Neural crest cell (in vitro differentiated cells): Measurements from ENCODE around the gene FLVCR2. TPM values are rescaled to one million over a fixed set of nuclear protein-coding genes. Genes with fewer than 3 reads are reported as not detected.

ENCODE experiments used
- DNase-seq: peaks from one replicate; pipeline ENCODE4 v3.0.0; 2021; ENCODE audit warnings: low read depth, mixed read lengths, low spot score
- H3K27ac Mint-ChIP-seq: one replicate; pipeline ENCODE4 v1.8.0; 2021; ENCODE audit warnings: mild to moderate bottlenecking, mixed read lengths; ENCODE audit not compliant: unreplicated experiment
- H3K27me3 Mint-ChIP-seq: 2 replicates; pipeline ENCODE4 v1.8.0; 2021; ENCODE audit warnings: low read depth, mild to moderate bottlenecking, mixed read lengths
- H3K36me3 Mint-ChIP-seq: 2 replicates; pipeline ENCODE4 v1.8.0; 2021; ENCODE audit warnings: low read depth, mild to moderate bottlenecking, mixed read lengths
- H3K4me1 Mint-ChIP-seq: 2 replicates; pipeline ENCODE4 v1.8.0; 2021; ENCODE audit warnings: mixed read lengths
- H3K4me3 Mint-ChIP-seq: one replicate; pipeline ENCODE4 v1.8.0; 2021; ENCODE audit warnings: mild to moderate bottlenecking, mixed read lengths
- H3K9me3 Mint-ChIP-seq: 2 replicates; pipeline ENCODE4 v1.8.0; 2021; ENCODE audit warnings: mixed read lengths
- CTCF ChIP-seq: fragments of 200-600 bp; sonication (generic); conservative IDR thresholded peaks from 2 replicates; pipeline ENCODE4 v1.5.0; 2021; ENCODE audit warnings: antibody characterized with exemption, mild to moderate bottlenecking
- total RNA-seq: library from RNA; stranded (reverse); gene quantifications from 2 replicates; pipeline ENCODE4 v1.2.1, GENCODE V29; 2021

Gene FLVCR2
- total RNA-seq, 1 donor from 2014 or later, result 3.0 TPM

DNA sequence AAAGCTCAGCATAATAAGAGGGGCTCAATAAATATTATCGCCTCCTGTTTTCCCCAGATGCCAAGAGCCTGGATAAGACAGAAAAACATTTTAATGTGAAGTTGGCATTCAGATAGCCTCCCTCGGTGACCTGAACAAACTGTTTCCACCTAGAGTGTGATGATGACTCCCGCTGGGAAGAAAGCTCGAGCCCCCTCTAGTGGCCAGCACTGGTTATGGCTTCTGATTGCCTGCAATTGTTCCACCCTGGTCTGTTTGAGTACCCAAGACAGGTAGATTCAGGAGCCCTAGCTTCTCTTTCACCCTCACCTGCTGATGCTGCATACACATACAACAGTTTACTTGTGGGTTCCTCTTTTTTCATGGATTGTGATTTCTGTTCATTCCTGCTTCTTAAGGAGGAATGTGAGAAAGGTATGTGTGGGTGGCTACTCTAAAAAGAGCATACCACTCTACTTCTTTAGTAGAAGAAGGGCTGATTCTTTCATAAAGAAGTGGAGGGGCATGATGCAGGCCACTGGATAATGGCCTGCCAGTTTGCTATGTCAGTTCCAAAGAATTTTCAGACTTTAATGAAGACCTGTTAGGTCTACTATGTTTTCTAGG lies 75.8 kb downstream of the FLVCR2 start:
- Mint-ChIP-seq H3K4me3 (no peak overlapping the region), H3K27me3 (no peaks in the 10 kb centered on the region), H3K27ac (no peak overlapping the region), H3K9me3 (no peaks in the 10 kb centered on the region), H3K36me3 (peaks cover 18% of the 10 kb centered on the region), H3K4me1 (peaks cover 22% of the 10 kb centered on the region)
- peak; percentile 85 for DNase-seq
- TF ChIP-seq CTCF, result peak; percentile 98

- Mint-ChIP-seq H3K36me3 (peaks cover 10% of the 10 kb centered on the region), H3K4me3 (no peak overlapping the region)
Measured at GRCh38 chr14:75655235-75655634, 76.8 kb downstream of the FLVCR2 start.

GRCh38 chr14:75657331-75657730 lies 78.9 kb downstream of the FLVCR2 start:
- DNase-seq, result no peak
- TF ChIP-seq CTCF, result no peak
- H3K4me1 Mint-ChIP-seq, result peaks cover 45% of the 10 kb centered on the region
- H3K27me3 Mint-ChIP-seq, result no peaks in the 10 kb centered on the region
- H3K4me3 Mint-ChIP-seq, result peak overlapping the region; percentile 78
- H3K9me3 Mint-ChIP-seq, result no peaks in the 10 kb centered on the region
- H3K27ac Mint-ChIP-seq, result no peak overlapping the region
- H3K36me3 Mint-ChIP-seq, result peaks cover 2% of the 10 kb centered on the region

More at GRCh38 chr14:75655235-75655634, 76.8 kb downstream of the FLVCR2 start:
- DNase-seq, result no peak
- Mint-ChIP-seq H3K9me3 (no peaks in the 10 kb centered on the region), H3K27ac (no peak overlapping the region), H3K27me3 (no peaks in the 10 kb centered on the region), H3K4me1 (peaks cover 29% of the 10 kb centered on the region)
- no peak for TF ChIP-seq CTCF

- H3K9me3 Mint-ChIP-seq, result no peaks in the 10 kb centered on the region
- H3K27ac Mint-ChIP-seq, result no peak overlapping the region
- TF ChIP-seq CTCF, result no peak
- H3K4me1 Mint-ChIP-seq, result peaks cover 52% of the 10 kb centered on the region
- H3K27me3 Mint-ChIP-seq, result no peaks in the 10 kb centered on the region
- H3K36me3 Mint-ChIP-seq, result peaks cover 1% of the 10 kb centered on the region
- peak overlapping the region; percentile 58 for H3K4me3 Mint-ChIP-seq
- DNase-seq, result no peak
Measured at GRCh38 chr14:75658957-75659356, 80.5 kb downstream of the FLVCR2 start.

- H3K4me1 Mint-ChIP-seq, result peaks cover 50% of the 10 kb centered on the region
- H3K9me3 Mint-ChIP-seq, result no peaks in the 10 kb centered on the region
- no peak for TF ChIP-seq CTCF
- no peaks in the 10 kb centered on the region for H3K36me3 Mint-ChIP-seq
- DNase-seq, result no peak
- no peaks in the 10 kb centered on the region for H3K27me3 Mint-ChIP-seq
- peak overlapping the region; percentile 100 for H3K4me3 Mint-ChIP-seq
- peak overlapping the region; percentile 99 for H3K27ac Mint-ChIP-seq
Measured at GRCh38 chr14:75660238-75660629, 81.8 kb downstream of the FLVCR2 start.
